ENCODE results near the gene GRK5.

- no peak for TF ChIP-seq CTCF (conservative IDR thresholded peaks at IDR 0.05)
- no peak for TF ChIP-seq EZH2 (IDR thresholded peaks at IDR 0.05; ENCODE audit: low read depth)
Measured at GRCh38 chr10:119491966-119492757, 284.8 kb downstream of the GRK5 start.

Data from PC-9 (cell line).